ENCODE results near the gene APBB1IP.
A peak's percentile ranks its signal among the peaks of the same experiment; 100 is the strongest.
"Not testable (repeated sequence)": the region's sequence is repeated elsewhere in the genome, so short reads cannot be mapped to it uniquely, and the experiment has no call there.

Gene APBB1IP

GRCh38 chr10:26445411-26446031, 7.4 kb downstream of the APBB1IP start:
- no peak for DNase-seq

GRCh38 chr10:26446258-26446657, 8.1 kb downstream of the APBB1IP start:
- DNase-seq, result no peak

GRCh38 chr10:26448292-26448691, 10.2 kb downstream of the APBB1IP start:
- DNase-seq, result no peak

- DNase-seq, result no peak
Observed at GRCh38 chr10:26448706-26449435, 10.7 kb downstream of the APBB1IP start.

- DNase-seq, result no peak
Observed at GRCh38 chr10:26449726-26450125, 11.6 kb downstream of the APBB1IP start.

DNA sequence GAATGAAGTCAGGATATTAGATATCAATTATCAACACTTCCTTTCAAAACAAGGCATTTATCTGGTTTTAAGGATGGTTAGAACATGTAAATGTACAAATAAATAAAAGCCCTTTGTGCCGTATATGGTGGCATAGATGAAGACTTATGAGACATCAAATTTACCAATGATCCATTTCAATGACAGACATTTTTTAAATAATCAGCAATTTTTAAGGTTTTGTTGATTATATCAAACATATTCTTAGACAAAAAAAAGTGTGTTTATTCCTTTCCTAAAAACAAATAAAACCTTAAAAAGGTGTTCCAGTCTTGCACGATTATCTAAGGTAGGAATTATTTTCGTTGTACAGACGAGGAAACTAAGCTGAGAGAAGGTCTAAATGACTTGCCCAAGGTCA, 13.8 kb downstream of the APBB1IP start:
- DNase-seq, result no peak

GRCh38 chr10:26453850-26454249, 15.7 kb downstream of the APBB1IP start:
- DNase-seq, result no peak

DNA sequence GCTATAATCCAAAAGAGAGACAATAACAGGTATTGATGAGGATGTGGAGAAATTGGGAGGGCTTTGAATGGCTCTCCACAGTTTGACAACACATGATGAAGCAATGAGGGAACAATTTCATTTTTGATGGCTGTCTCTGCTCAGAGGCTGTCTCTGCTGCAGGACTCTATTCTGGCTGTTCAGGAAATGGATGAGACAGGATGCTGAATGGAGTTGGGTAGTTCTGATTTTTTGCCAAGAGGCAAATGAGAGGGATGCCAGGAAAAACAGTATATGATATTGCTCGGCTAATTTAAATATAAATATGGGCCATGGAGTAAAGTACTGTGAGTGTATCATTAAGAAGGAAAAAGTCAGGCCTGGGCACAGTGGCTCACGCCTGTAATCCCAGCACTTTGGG, 16.8 kb downstream of the APBB1IP start:
- no peak for DNase-seq

DNA sequence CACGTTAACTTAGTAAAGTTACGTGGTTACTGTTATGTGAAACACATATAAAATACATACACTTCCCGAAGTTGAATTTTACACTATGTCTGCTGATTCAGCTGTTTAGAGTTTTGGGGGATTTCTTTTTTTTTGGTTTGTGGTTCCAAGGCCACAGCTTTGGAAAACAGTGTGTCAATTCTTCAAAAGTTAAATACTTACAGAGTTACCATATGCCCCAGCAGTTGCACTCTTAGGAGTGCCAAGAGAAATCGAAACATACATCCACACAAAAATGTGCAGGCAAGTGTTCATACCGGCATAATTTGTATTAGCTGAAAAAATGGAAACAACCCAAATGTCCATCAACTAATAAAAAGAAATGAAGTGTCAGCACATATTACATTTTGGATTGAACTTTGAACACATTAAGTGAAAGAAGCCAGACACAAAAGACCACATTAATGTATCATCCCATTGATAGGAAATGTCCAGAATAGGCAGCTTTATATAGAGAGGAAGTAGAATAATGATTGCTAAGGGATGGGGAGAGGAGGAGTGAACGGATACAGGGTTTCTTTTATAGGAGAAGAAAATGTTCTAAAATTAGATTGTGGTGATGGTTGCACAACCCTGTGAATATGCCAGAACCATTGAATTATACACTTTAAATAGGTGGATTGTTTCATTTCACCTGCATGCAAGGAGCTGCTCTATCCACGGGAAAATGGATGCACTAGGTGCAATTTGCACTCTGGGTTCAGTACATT, 17.6 kb downstream of the APBB1IP start:
- DNase-seq, result peak; percentile 13

- DNase-seq, result no peak
Observed at GRCh38 chr10:26457088-26457487, 18.9 kb downstream of the APBB1IP start.

- no peak for DNase-seq
Observed at GRCh38 chr10:26460736-26461135, 22.6 kb downstream of the APBB1IP start.

DNA sequence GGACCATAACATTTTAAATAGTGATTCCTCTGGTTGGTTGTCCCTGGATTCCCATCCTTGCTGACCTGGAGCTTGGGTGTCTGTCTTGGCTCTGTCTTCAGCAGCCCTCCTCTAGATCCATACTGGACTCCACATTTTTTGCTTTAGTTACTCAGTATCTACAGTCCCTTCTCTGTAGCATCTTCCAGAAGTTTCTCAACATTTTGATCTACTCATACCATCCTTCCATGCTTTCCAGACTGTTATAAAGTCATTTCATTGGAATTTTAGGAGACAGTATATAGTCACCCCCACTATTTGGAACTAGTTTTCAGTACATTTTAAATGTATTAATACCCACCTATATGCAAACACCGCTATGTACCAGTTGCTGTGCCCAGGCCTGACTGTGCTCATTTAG, 25.8 kb downstream of the APBB1IP start:
- no peak for DNase-seq

DNA sequence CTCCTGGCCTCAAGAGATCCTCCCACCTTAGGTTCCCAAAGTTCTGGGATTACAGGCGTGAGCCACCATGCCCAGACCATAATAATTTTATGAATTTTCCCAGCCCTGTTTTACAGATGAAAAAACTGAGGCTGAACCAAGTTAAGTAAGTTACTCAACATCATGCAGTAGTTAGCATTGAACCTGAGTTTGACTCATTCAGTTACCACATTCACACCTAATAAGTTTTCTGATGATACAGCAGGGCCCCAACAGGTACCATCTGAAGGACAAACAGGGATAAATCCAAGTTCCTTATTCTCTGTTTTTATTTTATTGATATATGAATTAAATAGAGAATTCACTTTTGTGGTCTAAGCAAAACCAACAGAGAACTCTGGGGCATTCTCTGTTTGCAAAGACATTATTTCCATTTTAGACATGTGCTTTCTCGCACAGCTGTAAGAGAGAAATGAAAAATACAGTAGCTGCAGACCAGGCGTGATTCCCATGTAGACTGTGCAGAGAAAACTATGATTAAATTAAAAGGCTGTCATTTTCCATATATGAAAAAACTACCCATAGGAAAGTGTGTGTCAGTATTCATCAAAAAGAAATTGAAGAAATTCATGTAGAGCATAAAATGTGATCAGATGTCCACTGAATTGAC, 26.6 kb downstream of the APBB1IP start:
- no peak for DNase-seq

DNA sequence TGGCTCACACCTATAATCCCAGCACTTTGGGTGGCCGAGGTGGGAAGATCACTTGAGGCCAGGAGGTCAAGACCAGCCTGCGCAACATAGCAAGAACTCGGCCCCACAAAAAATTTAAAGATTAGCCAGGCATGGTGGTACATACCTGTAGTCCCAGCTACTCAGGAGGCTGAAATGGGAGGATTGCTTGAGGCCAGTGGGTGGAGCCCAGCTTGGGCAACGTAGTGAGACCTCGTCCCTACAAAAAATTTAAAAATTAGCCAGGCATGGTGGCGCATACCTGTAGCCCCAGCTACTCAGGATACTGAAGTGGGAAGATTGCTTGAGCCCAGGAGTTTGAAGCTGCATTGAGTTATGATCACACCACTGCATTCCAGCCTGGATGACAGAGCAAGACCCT, 28.4 kb downstream of the APBB1IP start:
- DNase-seq, result not testable (repeated sequence)

GRCh38 chr10:26467639-26468038, 29.5 kb downstream of the APBB1IP start:
- no peak for DNase-seq

GRCh38 chr10:26468291-26468690, 30.1 kb downstream of the APBB1IP start:
- DNase-seq, result peak; percentile 56

GRCh38 chr10:26468700-26469099, 30.6 kb downstream of the APBB1IP start:
- DNase-seq, result no peak

DNA sequence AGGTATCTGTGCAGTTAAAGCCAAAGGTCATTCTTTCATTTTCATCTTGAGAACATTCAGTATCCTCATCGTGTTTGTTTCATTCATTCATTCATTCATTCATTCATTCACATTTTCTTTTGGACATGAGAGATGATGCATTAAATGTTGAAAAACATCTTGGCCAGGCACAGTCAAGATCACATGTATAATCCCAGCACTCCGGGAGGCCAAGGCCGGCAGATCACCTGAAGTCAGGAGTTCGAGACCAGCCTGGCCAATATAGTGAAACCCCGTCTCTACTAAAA, 34.3 kb downstream of the APBB1IP start:
- no peak for DNase-seq

DNA sequence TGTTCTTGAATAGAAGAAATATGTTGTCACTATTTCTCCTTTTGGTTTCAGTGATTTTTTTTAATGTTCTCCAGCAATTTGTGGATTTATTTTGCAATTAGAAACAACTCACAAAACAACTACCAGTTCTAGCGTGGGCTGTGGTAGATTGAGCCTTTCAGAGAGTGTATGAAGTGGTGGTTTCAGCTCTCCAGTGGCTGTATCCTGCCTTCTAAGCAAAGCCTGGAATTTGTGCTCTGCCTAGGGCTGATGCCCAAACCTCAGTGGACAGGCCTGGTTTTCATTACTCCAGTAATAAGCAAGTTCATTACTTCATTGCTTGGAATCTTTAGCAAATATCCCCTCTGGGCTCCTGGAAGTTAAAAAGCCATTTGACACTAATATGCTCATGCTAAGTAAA, 35.9 kb downstream of the APBB1IP start:
- peak; percentile 50 for DNase-seq

- DNase-seq, result not testable (repeated sequence)
Observed at GRCh38 chr10:26474845-26475244, 36.7 kb downstream of the APBB1IP start.

DNA sequence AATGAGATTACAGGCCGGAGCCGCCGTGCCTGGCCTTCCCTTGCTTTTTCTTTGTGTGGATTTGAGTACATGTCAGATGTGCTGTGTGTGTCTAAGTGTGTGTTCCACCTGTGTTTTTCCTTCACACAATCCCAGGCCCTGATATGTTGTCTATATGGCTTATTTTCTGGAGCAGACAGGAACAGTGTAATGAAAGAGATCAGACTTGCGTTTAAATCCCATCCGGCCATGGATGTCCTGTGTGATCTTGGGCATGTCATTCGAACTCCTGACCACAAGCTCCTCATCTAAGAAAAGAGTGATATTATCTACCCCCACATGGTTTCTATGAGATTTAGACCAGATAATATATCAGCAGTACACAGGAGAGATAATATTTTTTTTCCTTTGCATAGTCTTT, 37.2 kb downstream of the APBB1IP start:
- DNase-seq, result no peak

DNA sequence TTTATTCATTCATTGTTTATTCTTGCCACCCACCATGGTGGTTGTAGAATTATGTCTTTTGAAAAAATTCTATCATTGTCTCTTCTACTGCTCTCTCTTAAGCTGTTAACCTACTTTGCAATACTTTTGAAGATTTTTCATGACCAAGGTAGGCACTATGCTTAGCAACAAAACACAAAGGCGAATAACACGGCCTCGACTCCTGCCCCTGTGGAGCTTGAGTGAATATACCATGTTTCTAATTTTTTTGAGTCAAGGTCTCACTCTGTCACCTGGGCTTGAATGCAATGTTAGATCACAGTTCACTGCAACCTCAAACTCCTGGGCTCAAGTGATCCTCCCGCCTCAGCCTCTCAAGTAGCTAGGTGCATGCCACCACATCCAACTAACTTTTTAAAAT, 39.4 kb downstream of the APBB1IP start:
- no peak for DNase-seq

- DNase-seq, result no peak
Observed at GRCh38 chr10:26478061-26478460, 39.9 kb downstream of the APBB1IP start.
